PC-3 (cell line): ENCODE data around the gene EXOC6B. TPM values are rescaled to one million over a fixed set of nuclear protein-coding genes. Genes with fewer than 3 reads are reported as not detected.

Source experiments
- ATAC-seq: fragments of 200-7000 bp; cut with Tn5 transposase; 2 replicates; pipeline ENCODE4 v1.9.1; 2020; ENCODE audit warnings: mild to moderate bottlenecking, moderate library complexity
- BruUV-seq: library from RNA; stranded (reverse); fragments of 400-500 nt; replicated peaks from 2 replicates; lab custom pipeline; 2021; lab: Mats Ljungman, UMichigan
- CTCF ChIA-PET: fragments of 300-600 bp; sonication (Branson Sonifier 250); formaldehyde crosslinking; loops from one replicate; lab custom pipeline; 2022; ENCODE audit warnings: antibody characterized with exemption; lab: Charles Lee
- POLR2A ChIA-PET: fragments of 300-600 bp; sonication (Branson Sonifier 250); formaldehyde crosslinking; loops from one replicate; lab custom pipeline; 2022; ENCODE audit warnings: antibody characterized with exemption; ENCODE audit not compliant: unreplicated experiment; lab: Charles Lee
- DNase-seq: peaks from one replicate; pipeline ENCODE4 v3.0.0-alpha.2; 2015
- H2AFZ ChIP-seq: fragments of 300-600 bp; sonication (generic); 2 replicates; pipeline ENCODE4 v1.6.0; 2016; ENCODE audit warnings: antibody characterized with exemption, low read length
- H3F3A ChIP-seq: fragments of 300-600 bp; sonication (generic); one replicate; pipeline ENCODE4 v1.6.0; 2017; ENCODE audit warnings: antibody characterized with exemption, low read length, control low read depth, mild to moderate bottlenecking; ENCODE audit not compliant: unreplicated experiment
- H3K27ac ChIP-seq: fragments of 300-600 bp; sonication (generic); 2 replicates; pipeline ENCODE4 v1.5.1; 2016; ENCODE audit warnings: mild to moderate bottlenecking, low read length
- H3K27me3 ChIP-seq: fragments of 300-600 bp; sonication (generic); 2 replicates; pipeline ENCODE4 v1.6.1; 2016; ENCODE audit warnings: low read length, mixed read lengths
- H3K36me3 ChIP-seq: fragments of 300-600 bp; sonication (generic); 2 replicates; pipeline ENCODE4 v1.6.1; 2016; ENCODE audit warnings: low read depth, mixed run types, low read length, mixed read lengths
- H3K4me1 ChIP-seq: fragments of 300-600 bp; sonication (generic); 2 replicates; pipeline ENCODE4 v1.5.1; 2016; ENCODE audit warnings: low read length; ENCODE audit not compliant: insufficient read depth
- H3K4me2 ChIP-seq: fragments of 300-600 bp; sonication (generic); 2 replicates; pipeline ENCODE4 v1.6.0; 2016; ENCODE audit warnings: low read length
- H3K4me3 ChIP-seq: fragments of 300-600 bp; sonication (generic); 2 replicates; pipeline ENCODE4 v1.5.1; 2016; ENCODE audit warnings: mild to moderate bottlenecking, low read length, mixed read lengths
- H3K79me2 ChIP-seq: fragments of 300-600 bp; sonication (generic); 2 replicates; pipeline ENCODE4 v1.6.1; 2017; ENCODE audit warnings: low read length, mixed read lengths
- H3K9ac ChIP-seq: fragments of 300-600 bp; sonication (generic); 2 replicates; pipeline ENCODE4 v1.6.0; 2016; ENCODE audit warnings: mild to moderate bottlenecking, low read length
- H3K9me2 ChIP-seq: fragments of 300-600 bp; sonication (generic); replicated peaks from 2 replicates; pipeline ENCODE4 v1.6.1; 2016; ENCODE audit warnings: mixed run types, low read length, mixed read lengths
- H3K9me3 ChIP-seq: fragments of 300-600 bp; sonication (generic); 2 replicates; pipeline ENCODE4 v1.6.1; 2016; ENCODE audit warnings: low read length, mixed read lengths
- H4K20me1 ChIP-seq: fragments of 300-600 bp; sonication (generic); 2 replicates; pipeline ENCODE4 v1.6.1; 2016; ENCODE audit warnings: low read length, mixed read lengths
- CTCF ChIP-seq: fragments of 300-600 bp; sonication (generic); conservative IDR thresholded peaks from 2 replicates; pipeline ENCODE4 v1.5.1; 2017; ENCODE audit warnings: antibody characterized with exemption, low read depth, mild to moderate bottlenecking, low read length
- EZH2 ChIP-seq: fragments of 300-600 bp; sonication (generic); IDR thresholded peaks from one replicate; pipeline ENCODE4 v1.6.1; 2017; ENCODE audit warnings: antibody characterized with exemption, mild to moderate bottlenecking, low read length; ENCODE audit not compliant: unreplicated experiment
- EZH2phosphoT487 ChIP-seq: fragments of 300-600 bp; sonication (generic); IDR thresholded peaks from 2 replicates; pipeline ENCODE4 v1.6.1; 2018; ENCODE audit warnings: mild to moderate bottlenecking, antibody characterized with exemption, low read length, borderline replicate concordance
- intact Hi-C: fragments of 100-400 bp; cut with micrococcal nuclease; formaldehyde crosslinking; loops from 2 replicates; pipeline ENCODE4 v1.9.0; 2023
- total RNA-seq: library from RNA; depleted of rRNA; stranded (reverse); fragments of >200 nt; gene quantifications from 2 replicates; pipeline ENCODE4 v1.2.3, GENCODE V29; 2014

Gene EXOC6B
- total RNA-seq, 1 experiment from 2014 or later, result 13.9 TPM

GRCh38 chr2:72830273-72830672 is 4.4 kb upstream of the EXOC6B start:
- Histone ChIP-seq H3K4me3 (no peak overlapping the region), H3K4me1 (peaks cover 32% of the 10 kb centered on the region), H3F3A (no peaks in the 10 kb centered on the region), H3K4me2 (no peak overlapping the region), H2AFZ (no peak overlapping the region), H3K79me2 (peaks cover 2% of the 10 kb centered on the region), H3K9me3 (no peaks in the 10 kb centered on the region), H4K20me1 (no peaks in the 10 kb centered on the region), H3K36me3 (no peaks in the 10 kb centered on the region), H3K27me3 (no peaks in the 10 kb centered on the region), H3K9me2 (no peaks in the 10 kb centered on the region), H3K9ac (no peak overlapping the region), H3K27ac (no peak overlapping the region)
- intact Hi-C loops, result no loop called here
- TF ChIP-seq EZH2, result no peak
- TF ChIP-seq EZH2phosphoT487, result no peak
- no peak for TF ChIP-seq CTCF
- POLR2A ChIA-PET, result no interaction called here
- ATAC-seq (no peak), DNase-seq (no peak)
- BruUV-seq, result no TSS peak
- CTCF ChIA-PET, result no interaction called here

GRCh38 chr2:72828840-72829507 is 3.1 kb upstream of the EXOC6B start:
- no TSS peak for BruUV-seq
- ChIA-PET POLR2A (no interaction called here), CTCF (no interaction called here)
- Histone ChIP-seq H3K79me2 (peaks cover 15% of the 10 kb centered on the region), H3K9ac (no peak overlapping the region), H3F3A (no peaks in the 10 kb centered on the region), H3K4me3 (no peak overlapping the region), H4K20me1 (no peaks in the 10 kb centered on the region), H3K9me2 (no peaks in the 10 kb centered on the region), H3K36me3 (no peaks in the 10 kb centered on the region), H2AFZ (no peak overlapping the region), H3K9me3 (no peaks in the 10 kb centered on the region), H3K4me1 (peaks cover 40% of the 10 kb centered on the region), H3K4me2 (peak overlapping the region; percentile 76), H3K27me3 (no peaks in the 10 kb centered on the region), H3K27ac (0 out of 2 replicates have a peak overlapping the region, but pooled peaks have one; percentile 64)
- DNase-seq (no peak), ATAC-seq (no peak)
- intact Hi-C loops, result no loop called here
- no peak for TF ChIP-seq EZH2
- no peak for TF ChIP-seq EZH2phosphoT487
- no peak for TF ChIP-seq CTCF

- Histone ChIP-seq H3K9ac (no peak overlapping the region), H3K27ac (peak overlapping the region; percentile 64), H3K27me3 (no peaks in the 10 kb centered on the region), H3K4me2 (peak overlapping the region; percentile 76), H3K79me2 (peaks cover 23% of the 10 kb centered on the region), H3K4me1 (peaks cover 45% of the 10 kb centered on the region), H3K36me3 (no peaks in the 10 kb centered on the region), H4K20me1 (no peaks in the 10 kb centered on the region), H2AFZ (peak overlapping the region; percentile 48; the same call in 1 of the 2 replicates), H3K9me3 (no peaks in the 10 kb centered on the region), H3K4me3 (0 out of 2 replicates have a peak overlapping the region, but pooled peaks have one; percentile 37), H3F3A (no peaks in the 10 kb centered on the region), H3K9me2 (no peaks in the 10 kb centered on the region)
- no peak for TF ChIP-seq EZH2
- TF ChIP-seq EZH2phosphoT487, result no peak
- TF ChIP-seq CTCF, result no peak
- POLR2A ChIA-PET, result no interaction called here
- DNase-seq, result peak; percentile 92
- ATAC-seq, result peak; percentile 28
- no TSS peak for BruUV-seq
- intact Hi-C loops, result no loop called here
- CTCF ChIA-PET, result no interaction called here
Measured at GRCh38 chr2:72827966-72828646, 2.3 kb upstream of the EXOC6B start.
